SH-SY5Y (cell line): ENCODE measurements around the gene PTPRD.

Source experiments
- GATA2 ChIP-seq: IDR thresholded peaks from 2 replicates; pipeline ENCODE4 v1.6.1; 2011; ENCODE audit warnings: mild to moderate bottlenecking, low read depth, low read length
- GATA3 ChIP-seq: IDR thresholded peaks from 2 replicates; pipeline ENCODE4 v1.6.1; 2011; ENCODE audit warnings: low read depth, mild to moderate bottlenecking, low read length, moderate library complexity

PTPRD gene

DNA sequence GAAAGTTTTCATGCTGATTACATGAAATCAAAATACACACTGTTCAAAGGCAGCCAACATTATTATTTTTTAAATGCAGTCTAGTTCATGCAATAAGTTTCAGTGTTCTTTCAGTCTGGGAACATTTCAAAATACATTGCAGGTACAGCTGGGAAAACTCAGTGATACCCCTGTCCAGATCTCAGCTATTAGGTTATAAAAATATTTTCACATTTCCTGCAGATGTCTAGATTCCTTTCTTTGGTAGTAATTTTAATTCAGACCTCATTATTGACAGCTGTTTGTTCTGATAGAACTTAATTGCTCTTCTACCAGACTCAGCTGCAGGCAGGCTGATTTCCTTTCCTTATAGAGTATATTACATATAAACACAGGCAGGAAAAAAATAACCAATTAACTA lies 2256.4 kb downstream of the PTPRD start:
- TF ChIP-seq GATA3 (no peak), GATA2 (no peak)

DNA sequence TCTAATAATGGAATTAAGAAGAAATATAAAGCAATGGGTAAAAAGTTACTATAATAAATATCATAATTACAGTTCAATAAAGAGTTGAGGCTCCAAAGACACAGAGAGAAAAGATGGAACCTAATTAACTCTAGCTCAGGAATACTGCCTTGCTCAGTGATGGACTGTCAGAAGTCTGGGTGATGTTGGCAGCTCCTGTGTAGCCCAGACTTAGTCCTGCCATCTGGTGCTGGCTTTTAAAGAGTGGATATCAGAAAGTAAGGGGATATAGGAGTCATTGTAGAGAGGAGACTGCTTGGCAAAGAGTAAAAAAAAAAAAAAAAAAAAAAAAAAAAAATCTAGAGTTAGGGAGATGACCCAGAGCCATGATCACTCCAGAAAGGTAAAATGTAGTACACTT lies 2261.4 kb downstream of the PTPRD start:
- TF ChIP-seq GATA3 (no peak), GATA2 (no peak)

DNA sequence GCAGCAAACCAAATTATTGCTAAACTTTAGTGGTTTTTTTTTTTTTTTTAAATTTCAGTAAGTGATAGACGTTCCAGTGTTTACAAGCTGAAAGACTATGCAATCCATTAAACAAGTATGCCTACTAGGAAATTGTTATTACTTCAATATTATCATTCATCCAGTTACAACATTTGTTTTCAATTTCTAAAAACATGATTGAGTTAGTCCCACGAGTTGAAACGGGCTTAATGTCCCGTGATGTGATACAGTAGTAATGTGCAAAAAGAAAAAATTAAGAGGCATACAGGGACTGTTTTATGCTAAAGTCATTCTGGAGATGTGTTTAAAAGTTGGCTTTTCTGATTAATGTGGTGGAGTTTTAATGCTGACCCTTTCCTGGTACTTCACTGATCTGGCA lies 2262.9 kb downstream of the PTPRD start:
- TF ChIP-seq GATA3 (no peak), GATA2 (no peak)

DNA sequence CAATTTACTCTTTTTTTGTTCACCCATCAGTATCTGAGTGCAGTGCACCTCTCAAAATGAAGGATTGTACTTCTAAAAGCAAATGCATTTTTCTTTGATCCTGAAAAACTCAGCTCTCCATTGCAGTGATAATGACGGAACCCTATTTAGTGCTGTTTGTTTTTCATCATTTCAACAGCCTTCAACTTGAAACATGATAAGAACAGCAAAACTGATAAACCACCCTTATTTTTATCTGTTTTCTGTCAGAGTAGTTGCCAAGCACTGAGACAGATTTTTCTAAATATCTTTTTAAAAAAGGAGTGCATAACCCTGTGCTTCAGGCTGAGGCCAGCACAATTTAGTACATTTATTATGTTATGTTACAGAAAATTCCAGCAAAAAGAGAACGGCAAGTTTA lies 2263.4 kb downstream of the PTPRD start:
- TF ChIP-seq GATA3 (peak; percentile 93), GATA2 (peak; percentile 86)

DNA sequence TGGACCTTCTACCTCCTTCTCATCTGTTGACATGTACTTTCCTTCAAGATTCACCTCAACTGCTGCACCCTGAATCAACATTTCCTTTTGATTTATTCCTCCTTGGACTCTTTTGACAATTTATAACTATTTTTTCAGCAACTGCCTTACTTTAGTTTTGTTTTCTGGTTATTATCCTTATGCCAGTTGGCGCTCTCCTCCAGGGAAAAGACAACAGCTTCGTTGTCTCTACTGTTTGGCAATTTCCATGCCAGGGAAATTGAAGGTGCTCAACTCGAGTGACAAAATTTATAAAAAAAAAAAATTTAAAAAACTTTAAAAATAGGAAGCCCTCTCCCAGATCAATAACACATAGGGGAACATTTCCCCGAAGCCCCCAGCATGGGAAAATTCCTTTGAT lies 2264.0 kb downstream of the PTPRD start:
- TF ChIP-seq GATA2 (no peak), GATA3 (no peak)

DNA sequence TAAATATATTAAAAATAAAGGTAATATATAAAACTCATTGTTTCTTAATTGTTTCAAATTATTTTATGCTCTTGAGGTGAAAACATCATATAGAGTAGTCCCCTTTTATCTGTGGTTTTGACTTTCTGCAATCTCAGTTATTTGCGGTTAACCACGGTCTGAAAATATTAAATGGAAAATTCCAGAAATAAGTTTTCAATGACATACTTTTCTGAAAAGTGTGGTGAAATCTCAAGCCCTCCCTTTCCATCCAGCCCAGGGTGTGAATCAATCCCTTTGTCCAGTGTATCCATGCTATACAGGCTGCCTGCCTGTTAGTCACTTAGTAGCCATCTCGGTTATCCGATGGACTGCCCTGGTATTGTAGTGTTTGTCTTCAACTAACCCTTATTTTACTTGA lies 2266.5 kb downstream of the PTPRD start:
- TF ChIP-seq GATA3 (no peak), GATA2 (no peak)

DNA sequence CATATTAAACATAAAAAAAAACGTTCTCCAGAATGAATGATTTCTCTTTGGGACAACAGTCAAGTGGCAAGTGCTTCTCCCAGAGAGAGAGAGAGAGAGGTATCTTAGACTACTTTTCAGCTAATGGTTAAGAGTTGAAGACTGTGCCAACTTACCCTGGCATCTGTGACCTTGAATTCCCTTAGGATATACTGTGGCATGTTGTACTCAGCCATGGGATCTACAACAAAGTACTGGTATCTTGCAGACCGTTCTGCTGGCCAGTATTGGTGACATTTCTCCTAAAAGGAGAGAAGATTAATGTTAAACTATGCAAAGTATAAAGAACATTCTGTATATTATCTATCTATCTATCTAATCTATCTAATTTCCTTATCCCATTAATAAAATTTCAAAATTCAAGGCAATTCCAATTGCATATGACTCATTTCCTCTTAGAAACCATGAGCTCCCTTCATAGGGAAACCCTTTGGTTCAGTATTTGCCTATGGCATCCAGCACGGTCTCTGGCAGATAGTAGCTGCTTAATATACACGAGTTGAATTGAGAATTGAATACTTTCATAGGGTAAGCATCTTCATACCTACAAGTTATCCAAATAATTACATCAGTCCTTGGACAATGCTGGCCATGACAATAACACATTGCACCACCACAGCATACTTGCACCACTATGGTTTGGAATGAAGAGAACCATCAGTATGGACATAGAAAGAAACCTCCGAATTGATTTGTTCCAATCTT lies 2273.9 kb downstream of the PTPRD start:
- TF ChIP-seq GATA3: no peak
- no peak for TF ChIP-seq GATA2

DNA sequence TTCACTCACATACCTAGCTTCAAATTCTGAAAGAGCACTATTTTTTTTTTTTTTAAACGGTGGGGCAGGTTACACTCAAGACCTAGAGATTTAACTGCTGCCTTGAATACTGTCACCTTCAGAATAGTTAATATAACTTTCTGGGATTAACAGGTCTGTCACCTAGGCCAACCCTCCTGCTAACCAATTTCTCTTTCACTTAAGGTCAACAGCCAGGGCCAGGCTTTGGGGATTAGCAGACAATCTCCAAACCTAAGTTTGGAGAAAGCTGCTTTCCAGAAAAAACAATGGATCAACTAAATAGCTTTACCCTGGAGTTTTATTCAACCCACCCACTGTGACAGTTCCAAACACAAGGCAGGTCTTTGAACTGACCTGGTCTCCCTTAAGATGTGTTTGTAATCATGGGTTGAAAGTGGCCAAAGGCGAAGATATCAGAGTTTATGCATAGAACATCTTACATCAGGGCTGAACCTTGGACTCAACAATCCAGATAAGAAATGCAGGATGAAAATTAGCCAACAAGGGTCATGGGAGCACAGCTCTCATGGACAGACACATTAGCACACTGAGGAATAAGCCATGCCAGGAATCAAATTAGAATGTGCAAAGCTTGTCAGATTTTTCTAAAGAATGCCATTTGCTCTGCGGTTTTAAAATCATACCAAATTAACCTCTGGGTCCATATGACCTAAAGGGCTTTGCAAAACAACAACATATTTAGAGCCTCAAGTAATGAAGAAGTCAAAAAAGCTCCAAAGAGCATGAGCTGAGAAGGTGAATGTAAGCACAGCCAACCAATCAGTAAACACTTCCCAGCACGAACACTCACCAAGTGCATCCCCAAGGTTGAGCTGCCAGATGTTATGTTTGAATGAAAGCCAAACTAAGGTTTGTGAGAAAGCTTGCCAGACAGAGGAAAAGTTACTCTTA lies 2274.7 kb downstream of the PTPRD start:
- TF ChIP-seq GATA3 (no peak), GATA2 (no peak)

DNA sequence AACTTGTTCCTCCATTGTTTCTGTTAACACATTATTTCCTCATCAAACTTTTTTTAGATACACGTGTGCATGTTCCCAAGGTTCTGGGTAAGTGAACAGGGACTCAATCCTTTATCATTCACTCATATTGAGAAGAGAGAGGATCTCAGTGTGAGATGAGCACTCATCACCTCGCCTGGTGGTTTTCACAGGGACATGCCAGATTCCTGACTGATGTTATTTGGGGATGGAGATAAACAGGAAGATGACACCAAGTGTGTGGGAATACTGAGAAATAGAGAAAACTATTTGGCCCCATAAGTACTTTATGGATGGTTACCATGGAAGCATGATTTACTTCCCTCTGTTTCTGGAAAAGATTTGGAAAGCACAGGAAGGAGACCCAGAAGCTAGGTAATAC lies 2279.9 kb downstream of the PTPRD start:
- TF ChIP-seq GATA3 (no peak), GATA2 (no peak)

DNA sequence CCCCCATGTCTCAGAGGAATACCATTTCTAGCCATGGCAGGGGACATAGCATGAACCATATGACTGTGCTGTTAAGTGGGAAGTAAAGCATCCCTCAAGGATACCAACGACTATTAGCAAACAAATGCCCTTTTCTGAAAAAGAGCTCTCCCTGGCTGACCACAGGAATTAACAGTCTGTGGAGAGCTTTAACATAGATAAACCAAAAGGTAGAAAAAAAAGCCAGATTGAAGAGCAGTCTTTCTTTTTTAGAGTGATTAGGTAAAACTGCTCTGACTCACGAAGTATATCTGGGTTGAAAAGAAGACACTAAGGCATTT lies 2280.5 kb downstream of the PTPRD start:
- TF ChIP-seq GATA2: no peak
- no peak for TF ChIP-seq GATA3

DNA sequence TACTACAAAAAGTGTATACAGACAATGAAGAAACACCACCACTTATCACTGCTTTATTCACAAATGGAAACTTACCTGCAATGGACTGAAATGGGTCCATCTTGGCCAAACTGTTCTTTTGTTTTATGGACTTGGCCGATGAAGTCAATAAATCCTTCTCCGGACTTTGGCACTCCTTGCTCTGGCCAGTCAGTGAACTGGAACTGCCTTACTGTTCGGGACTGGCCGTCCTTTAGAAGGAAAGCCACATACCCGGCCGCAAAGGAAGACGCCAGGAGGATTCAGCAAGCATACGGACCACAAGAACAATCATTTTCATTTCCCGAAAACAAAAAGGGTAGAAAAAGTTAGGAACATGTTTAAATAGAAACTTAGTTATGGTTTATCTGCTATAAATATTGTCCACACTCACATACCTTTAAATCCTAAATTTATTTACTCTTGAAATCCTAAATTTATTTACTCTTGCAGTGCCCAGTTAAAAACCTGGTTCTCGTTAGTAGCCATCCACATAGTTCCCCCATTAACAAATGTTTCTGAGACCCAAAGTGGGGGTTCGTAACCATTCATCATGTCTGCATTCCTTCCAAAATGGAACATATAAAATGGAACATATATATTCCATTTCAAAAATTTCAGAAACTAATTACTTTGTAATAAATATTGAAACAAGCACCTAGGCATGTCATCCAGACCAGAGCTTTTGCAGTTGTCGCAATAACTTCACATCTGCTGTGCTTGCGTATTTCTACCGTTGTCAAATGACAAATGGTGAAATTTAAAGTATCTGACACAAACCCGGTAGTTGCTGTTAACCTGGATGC lies 2281.1 kb downstream of the PTPRD start:
- no peak for TF ChIP-seq GATA2
- TF ChIP-seq GATA3: no peak

DNA sequence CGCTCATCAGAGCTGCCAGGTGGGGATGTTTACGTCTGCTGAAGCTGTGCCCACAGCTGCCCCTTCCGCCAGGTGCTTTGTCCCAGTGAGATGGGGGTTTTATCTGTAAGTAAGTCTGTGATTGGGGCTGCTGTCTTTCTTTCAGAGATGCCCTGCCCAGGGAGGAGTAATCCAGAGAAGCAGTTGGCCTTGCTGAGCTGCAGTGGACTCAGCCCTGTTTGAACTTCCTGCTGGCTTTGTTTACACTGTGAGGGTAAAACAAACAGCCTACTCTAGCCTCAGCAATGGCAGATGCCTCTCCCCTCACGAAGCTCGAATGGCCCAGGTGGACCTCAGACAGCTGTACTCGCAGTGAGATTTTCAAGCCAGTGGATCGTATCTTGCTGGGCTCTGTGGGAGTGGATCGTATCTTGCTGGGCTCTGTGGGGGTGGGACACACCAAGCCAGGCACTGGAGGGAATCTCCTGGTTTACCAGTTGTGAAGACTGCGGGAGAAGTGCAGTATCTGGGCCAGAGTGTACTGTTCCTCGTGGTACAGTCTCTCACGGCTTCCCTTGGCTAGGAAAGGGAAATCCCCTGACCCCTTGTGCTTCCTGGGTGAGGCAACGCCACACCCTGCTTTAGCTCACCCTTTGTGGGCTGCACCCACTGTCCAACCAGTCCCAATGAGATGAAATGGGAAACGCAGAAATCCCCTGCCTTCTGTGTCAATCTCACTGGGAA lies 2283.1 kb downstream of the PTPRD start:
- TF ChIP-seq GATA2: no peak

DNA sequence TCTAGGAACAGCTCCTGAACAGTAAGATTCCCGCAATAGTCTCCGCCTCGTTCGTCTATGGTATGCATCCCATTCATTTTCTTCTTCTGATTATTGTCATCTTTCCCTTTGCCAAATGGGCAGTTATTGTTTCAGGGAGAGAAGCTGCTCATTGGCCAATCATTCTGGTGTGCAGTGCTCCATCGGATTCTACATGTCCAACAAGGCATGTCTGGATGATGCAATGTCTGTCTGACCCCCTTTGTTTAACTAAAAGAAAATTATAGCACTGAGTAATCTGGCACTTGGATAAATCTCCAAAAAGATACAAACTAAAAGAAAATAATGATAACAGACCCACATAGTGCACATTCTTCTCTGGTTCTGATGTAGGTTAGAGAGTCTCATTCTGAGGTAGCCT lies 2297.6 kb downstream of the PTPRD start:
- TF ChIP-seq GATA3 (no peak), GATA2 (no peak)

DNA sequence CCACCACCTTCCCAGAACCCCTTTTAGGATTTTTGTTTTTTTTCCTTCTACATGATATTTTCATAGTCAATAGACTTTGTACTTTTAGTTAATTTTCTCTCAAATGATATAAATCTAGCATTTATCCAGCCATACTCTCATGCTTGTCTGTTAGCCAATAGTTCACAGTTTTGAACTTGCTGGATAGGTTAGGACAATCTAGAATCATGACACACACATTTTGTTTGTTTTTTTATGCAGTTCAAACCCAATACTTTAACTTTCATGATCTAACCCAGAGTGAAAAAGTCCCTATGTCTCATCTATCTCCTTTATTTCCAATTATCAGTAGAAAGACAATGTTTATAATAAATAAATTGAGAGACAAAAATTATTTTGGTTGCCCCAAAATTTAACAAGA lies 2303.5 kb downstream of the PTPRD start:
- TF ChIP-seq GATA2 (no peak), GATA3 (no peak)

DNA sequence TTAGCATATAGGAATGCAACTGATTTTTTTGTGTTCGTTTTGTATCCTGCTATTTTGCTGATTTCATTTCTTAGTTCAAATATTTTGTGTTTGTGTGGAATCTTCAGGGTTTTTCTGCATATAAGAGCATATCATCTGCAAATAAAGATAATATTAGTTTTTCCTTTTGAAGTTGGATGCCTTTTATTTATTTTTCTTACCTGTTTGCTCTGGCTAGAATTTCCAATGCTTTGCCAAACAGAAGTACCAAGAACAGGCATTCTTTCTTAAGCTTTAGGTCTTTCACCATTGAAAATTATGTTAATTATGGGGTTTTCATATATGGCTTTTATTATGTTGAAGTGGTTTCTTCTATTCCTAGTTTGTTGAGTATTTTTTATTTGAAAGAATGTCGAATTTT lies 2308.1 kb downstream of the PTPRD start:
- TF ChIP-seq GATA3 (no peak), GATA2 (no peak)
